GM18519 (cell line): ENCODE results near the gene UBTD1.

ENCODE experiments used
- ATAC-seq: cut with Tn5 transposase; IDR thresholded peaks from one replicate; pipeline ENCODE4 v1.9.1; 2021; ENCODE audit warnings: mild to moderate bottlenecking, moderate library complexity; ENCODE audit not compliant: unreplicated experiment, low FRiP score

UBTD1 gene

GRCh38 chr10:97578171-97578844 is 79.6 kb downstream of the UBTD1 start:
- no peak for ATAC-seq

GRCh38 chr10:97580421-97581367 is 82.0 kb downstream of the UBTD1 start:
- no peak for ATAC-seq

GRCh38 chr10:97582169-97582568 is 83.4 kb downstream of the UBTD1 start:
- ATAC-seq, result no peak

GRCh38 chr10:97583476-97583875 is 84.8 kb downstream of the UBTD1 start:
- no peak for ATAC-seq

GRCh38 chr10:97584060-97584797 is 85.5 kb downstream of the UBTD1 start, which contains the start of gene HOGA1:
TSS of gene HOGA1 (plus strand) at chr10:97584389. CDS start at chr10:97584704, 315 bp downstream.
- ATAC-seq, result no peak

GRCh38 chr10:97584798-97585438 is 86.2 kb downstream of the UBTD1 start:
- no peak for ATAC-seq

- ATAC-seq, result no peak
These were observed 86.7 kb downstream of the UBTD1 start for GRCh38 chr10:97585439-97585811.

- ATAC-seq, result no peak
These were observed 88.5 kb downstream of the UBTD1 start for GRCh38 chr10:97587183-97587582.

GRCh38 chr10:97589479-97589878 is 90.8 kb downstream of the UBTD1 start, which contains the start of gene C10orf62:
TSS of gene C10orf62 (plus strand) at chr10:97589721. CDS start at chr10:97589898, 177 bp downstream.
- no peak for ATAC-seq

- no peak for ATAC-seq
These were observed 91.5 kb downstream of the UBTD1 start for GRCh38 chr10:97590082-97590747.

GRCh38 chr10:97590748-97591495 is 92.2 kb downstream of the UBTD1 start:
- ATAC-seq, result no peak

- no peak for ATAC-seq
These were observed 94.7 kb downstream of the UBTD1 start for GRCh38 chr10:97593421-97593820.

GRCh38 chr10:97596101-97597082 is 97.7 kb downstream of the UBTD1 start:
- ATAC-seq, result no peak

GRCh38 chr10:97597778-97598177 is 99.1 kb downstream of the UBTD1 start:
- ATAC-seq, result no peak

GRCh38 chr10:97598407-97599271 is 99.9 kb downstream of the UBTD1 start:
- no peak for ATAC-seq

- no peak for ATAC-seq
These were observed 100.5 kb downstream of the UBTD1 start for GRCh38 chr10:97599272-97599619.

GRCh38 chr10:97600616-97601015 is 101.9 kb downstream of the UBTD1 start:
- ATAC-seq, result no peak
